Muscle of arm (tissue), 12 donors: ENCODE results near the gene KNCN. TPM values are rescaled to one million over a fixed set of nuclear protein-coding genes. Genes with fewer than 3 reads are reported as not detected.

Experiments
- DNase-seq: peaks from one replicate; pipeline ENCODE4 v3.0.0-alpha.2; 2013
- polyA plus RNA-seq, 12 donors: library from polyadenylated mRNA; unstranded; fragments of 120-200 nt; gene quantifications; one replicate each; pipeline ENCODE4 v1.2.1, GENCODE V29; 2013; ENCODE audit not compliant: insufficient read length in 12 of 12

The KNCN gene
- polyA plus RNA-seq, 12 donors, result 0.22 TPM; not detected in 11

- DNase-seq, result no peak
Measured at GRCh38 chr1:46569116-46569515, 17.7 kb upstream of the KNCN start.

- no peak for DNase-seq
Measured at GRCh38 chr1:46568461-46568891, 17.0 kb upstream of the KNCN start.

GRCh38 chr1:46563341-46563740 lies 11.9 kb upstream of the KNCN start:
- no peak for DNase-seq

GRCh38 chr1:46562498-46562897 lies 11.1 kb upstream of the KNCN start:
- no peak for DNase-seq

GRCh38 chr1:46558966-46559365 lies 7.5 kb upstream of the KNCN start:
- DNase-seq, result no peak

- no peak for DNase-seq
Measured at GRCh38 chr1:46558141-46558963, 6.9 kb upstream of the KNCN start.

GRCh38 chr1:46557403-46557802 lies 6.0 kb upstream of the KNCN start:
- no peak for DNase-seq

GRCh38 chr1:46556822-46557221 lies 5.4 kb upstream of the KNCN start:
- no peak for DNase-seq

- DNase-seq, result no peak
Measured at GRCh38 chr1:46555826-46556619, 4.6 kb upstream of the KNCN start.

- no peak for DNase-seq
Measured at GRCh38 chr1:46554597-46555381, 3.3 kb upstream of the KNCN start.

GRCh38 chr1:46554236-46554596 lies 2.8 kb upstream of the KNCN start:
- DNase-seq, result no peak

GRCh38 chr1:46553506-46553905 lies 2.1 kb upstream of the KNCN start:
- DNase-seq, result no peak

GRCh38 chr1:46552357-46553237 lies 1.1 kb upstream of the KNCN start:
- DNase-seq, result no peak

- no peak for DNase-seq
Measured at GRCh38 chr1:46550751-46551231, 656 bp downstream of the KNCN start.

GRCh38 chr1:46549697-46550681 lies 1.5 kb downstream of the KNCN start:
- peak; percentile 54 for DNase-seq

- DNase-seq, result no peak
Measured at GRCh38 chr1:46547481-46548383, 3.7 kb downstream of the KNCN start.

- DNase-seq, result no peak
Measured at GRCh38 chr1:46546210-46546609, 5.2 kb downstream of the KNCN start.

- no peak for DNase-seq
Measured at GRCh38 chr1:46545784-46546183, 5.7 kb downstream of the KNCN start.
